IPS-18a (cell line): ENCODE results near the gene RADIL.

Experiments used
- H3K27ac ChIP-seq: one replicate; pipeline ENCODE4 v1.5.1; 2013; ENCODE audit warnings: low read length
- H3K27me3 ChIP-seq: one replicate; pipeline ENCODE4 v1.6.1; 2013; ENCODE audit warnings: mild to moderate bottlenecking, low read length; ENCODE audit not compliant: control insufficient read depth, insufficient read depth
- H3K36me3 ChIP-seq: one replicate; pipeline ENCODE4 v1.6.1; 2013; ENCODE audit warnings: low read depth, low read length; ENCODE audit not compliant: control insufficient read depth
- H3K4me1 ChIP-seq: one replicate; pipeline ENCODE4 v1.6.1; 2013; ENCODE audit warnings: low read depth, low read length; ENCODE audit not compliant: control insufficient read depth
- H3K4me3 ChIP-seq: one replicate; pipeline ENCODE4 v1.5.1; 2013; ENCODE audit warnings: low read length
- H3K9ac ChIP-seq: one replicate; pipeline ENCODE4 v1.6.1; 2013; ENCODE audit warnings: mild to moderate bottlenecking, low read length, moderate library complexity
- H3K9me3 ChIP-seq: one replicate; pipeline ENCODE4 v1.6.1; 2013; ENCODE audit warnings: low read depth, low read length; ENCODE audit not compliant: control insufficient read depth

RADIL gene

GRCh38 chr7:4833176-4833575 is 50.3 kb downstream of the RADIL start:
- no peak overlapping the region for H3K4me3 ChIP-seq
- no peak overlapping the region for H3K9ac ChIP-seq
- no peak overlapping the region for H3K27ac ChIP-seq
- H3K36me3 ChIP-seq: no peaks in the 10 kb centered on the region
- H3K9me3 ChIP-seq: no peaks in the 10 kb centered on the region
- H3K4me1 ChIP-seq: no peaks in the 10 kb centered on the region
- no peaks in the 10 kb centered on the region for H3K27me3 ChIP-seq

DNA sequence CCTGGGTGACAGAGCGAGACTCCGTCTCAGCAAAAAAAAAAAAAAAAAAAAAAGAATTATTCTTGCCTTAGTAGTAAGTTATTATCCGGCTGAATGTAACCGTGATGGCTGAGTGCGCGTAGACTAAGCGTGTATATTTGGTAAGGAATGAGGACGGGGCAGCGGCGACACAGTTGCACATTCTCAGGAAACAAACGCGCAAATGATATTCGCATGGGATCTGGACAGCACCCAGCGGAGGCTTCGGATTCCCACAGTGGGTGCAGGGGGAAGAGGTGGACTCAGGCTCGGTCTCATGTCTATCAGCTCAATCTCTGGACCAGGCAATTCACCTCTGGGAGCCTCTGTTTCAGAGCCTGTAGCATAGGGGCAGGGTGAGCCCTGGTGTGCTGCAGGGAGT is 50.8 kb downstream of the RADIL start:
- H3K9ac ChIP-seq: no peak overlapping the region
- H3K27ac ChIP-seq: no peak overlapping the region
- no peaks in the 10 kb centered on the region for H3K9me3 ChIP-seq
- H3K27me3 ChIP-seq: no peaks in the 10 kb centered on the region
- H3K4me1 ChIP-seq: no peaks in the 10 kb centered on the region
- H3K4me3 ChIP-seq: no peak overlapping the region
- no peaks in the 10 kb centered on the region for H3K36me3 ChIP-seq

DNA sequence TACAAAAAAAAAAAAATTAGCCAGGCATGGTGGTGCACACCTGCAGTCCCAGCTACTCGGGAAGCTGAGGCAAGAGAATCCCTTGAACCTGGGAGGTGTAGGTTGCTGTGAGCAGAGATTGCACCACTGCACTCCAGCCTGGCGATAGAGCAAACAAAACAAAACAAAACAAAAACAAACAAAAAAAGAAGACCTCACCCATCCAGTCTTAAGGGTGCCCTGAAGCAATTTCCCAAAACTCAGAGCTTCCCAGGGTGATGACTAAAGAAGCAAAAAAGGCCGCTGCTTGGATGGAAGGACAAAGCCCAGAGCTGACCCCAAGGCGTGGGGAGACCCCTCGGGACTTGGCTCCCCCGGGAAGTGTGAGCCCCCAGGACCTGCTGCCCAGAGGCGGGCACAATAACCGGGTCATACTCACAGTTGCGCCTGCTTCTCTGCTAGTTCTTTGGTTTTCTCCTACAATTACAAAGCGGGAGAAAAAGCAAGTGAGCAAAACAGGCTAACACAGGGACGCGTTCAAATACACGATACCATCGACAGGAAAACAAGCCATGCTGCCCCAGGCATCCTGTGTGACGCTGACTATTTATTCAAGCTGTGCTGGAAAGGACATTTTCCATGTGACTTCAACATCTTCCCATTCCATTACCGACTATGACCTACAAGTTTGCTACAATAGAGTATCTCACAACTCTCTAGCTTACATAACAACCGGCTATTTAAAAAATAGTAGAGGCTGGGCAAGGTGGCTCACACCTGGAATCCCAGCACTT is 51.6 kb downstream of the RADIL start:
- Histone ChIP-seq H3K36me3 (no peaks in the 10 kb centered on the region), H3K27me3 (no peaks in the 10 kb centered on the region), H3K4me3 (no peak overlapping the region), H3K27ac (no peak overlapping the region), H3K4me1 (no peaks in the 10 kb centered on the region), H3K9me3 (no peaks in the 10 kb centered on the region), H3K9ac (no peak overlapping the region)

GRCh38 chr7:4830176-4830575 is 53.3 kb downstream of the RADIL start:
- H3K27me3 ChIP-seq: no peaks in the 10 kb centered on the region
- H3K9ac ChIP-seq: no peak overlapping the region
- H3K27ac ChIP-seq: no peak overlapping the region
- no peaks in the 10 kb centered on the region for H3K36me3 ChIP-seq
- no peaks in the 10 kb centered on the region for H3K4me1 ChIP-seq
- no peaks in the 10 kb centered on the region for H3K9me3 ChIP-seq
- H3K4me3 ChIP-seq: no peak overlapping the region

GRCh38 chr7:4828720-4829383 is 54.7 kb downstream of the RADIL start:
- H3K36me3 ChIP-seq: no peaks in the 10 kb centered on the region
- H3K27me3 ChIP-seq: no peaks in the 10 kb centered on the region
- no peak overlapping the region for H3K4me3 ChIP-seq
- no peaks in the 10 kb centered on the region for H3K9me3 ChIP-seq
- H3K4me1 ChIP-seq: no peaks in the 10 kb centered on the region
- no peak overlapping the region for H3K27ac ChIP-seq
- no peak overlapping the region for H3K9ac ChIP-seq

DNA sequence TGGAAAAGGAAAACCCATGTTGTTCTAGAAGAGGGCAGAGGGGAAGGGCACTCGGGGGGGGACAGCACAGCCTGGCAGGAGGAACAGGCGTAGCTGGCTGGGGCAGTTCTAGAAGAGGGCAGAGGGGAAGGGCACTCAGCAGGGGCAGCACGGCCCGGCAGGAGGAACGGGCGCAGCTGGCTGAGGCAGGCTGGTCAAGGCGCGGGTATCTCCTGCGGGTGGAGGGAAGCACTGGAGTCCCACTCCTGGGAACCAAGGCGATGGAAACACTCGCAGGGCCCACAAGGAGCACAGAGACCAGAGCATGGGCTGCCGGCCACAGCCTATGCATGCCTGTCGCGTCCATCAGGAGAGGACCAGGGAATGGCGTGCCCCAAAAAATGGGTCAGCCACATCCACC is 58.4 kb downstream of the RADIL start:
- Histone ChIP-seq H3K27me3 (no peaks in the 10 kb centered on the region), H3K4me3 (no peak overlapping the region), H3K27ac (no peak overlapping the region), H3K36me3 (no peaks in the 10 kb centered on the region), H3K9me3 (no peaks in the 10 kb centered on the region), H3K9ac (no peak overlapping the region), H3K4me1 (no peaks in the 10 kb centered on the region)

DNA sequence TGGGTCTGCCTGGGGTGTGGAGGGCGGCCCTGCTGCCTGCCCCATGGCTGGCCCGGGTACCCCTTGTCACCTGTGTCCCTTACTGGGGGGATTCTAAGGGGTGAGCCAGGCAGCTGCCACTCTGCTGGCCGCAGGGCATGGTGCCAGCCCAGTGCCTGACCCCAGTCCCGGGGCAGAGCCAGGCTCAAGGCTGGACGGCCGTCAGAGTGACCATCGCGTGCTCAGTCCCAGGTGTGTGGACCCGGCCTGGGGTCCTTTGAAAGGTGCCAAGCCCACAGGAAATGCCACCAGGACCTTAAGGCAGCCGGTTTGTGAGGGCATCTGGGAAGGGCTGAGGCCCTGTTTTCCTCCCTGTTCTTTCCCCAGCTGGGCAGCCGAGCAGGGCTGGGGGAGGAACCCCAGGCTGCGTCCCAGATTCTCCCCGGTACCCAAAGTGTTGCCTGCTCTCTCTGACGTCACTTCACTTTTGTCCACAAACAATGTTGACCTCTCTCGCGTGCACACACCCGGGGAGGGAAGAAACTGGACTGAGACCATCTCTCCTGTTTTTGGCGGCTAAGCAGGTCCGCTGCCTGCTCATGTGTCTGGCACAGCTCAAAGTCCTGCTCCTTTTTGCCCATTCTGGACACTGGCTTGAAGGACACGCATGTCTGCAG is 59.3 kb downstream of the RADIL start:
- no peaks in the 10 kb centered on the region for H3K9me3 ChIP-seq
- no peak overlapping the region for H3K9ac ChIP-seq
- no peaks in the 10 kb centered on the region for H3K27me3 ChIP-seq
- no peaks in the 10 kb centered on the region for H3K4me1 ChIP-seq
- no peak overlapping the region for H3K27ac ChIP-seq
- no peak overlapping the region for H3K4me3 ChIP-seq
- H3K36me3 ChIP-seq: no peaks in the 10 kb centered on the region

DNA sequence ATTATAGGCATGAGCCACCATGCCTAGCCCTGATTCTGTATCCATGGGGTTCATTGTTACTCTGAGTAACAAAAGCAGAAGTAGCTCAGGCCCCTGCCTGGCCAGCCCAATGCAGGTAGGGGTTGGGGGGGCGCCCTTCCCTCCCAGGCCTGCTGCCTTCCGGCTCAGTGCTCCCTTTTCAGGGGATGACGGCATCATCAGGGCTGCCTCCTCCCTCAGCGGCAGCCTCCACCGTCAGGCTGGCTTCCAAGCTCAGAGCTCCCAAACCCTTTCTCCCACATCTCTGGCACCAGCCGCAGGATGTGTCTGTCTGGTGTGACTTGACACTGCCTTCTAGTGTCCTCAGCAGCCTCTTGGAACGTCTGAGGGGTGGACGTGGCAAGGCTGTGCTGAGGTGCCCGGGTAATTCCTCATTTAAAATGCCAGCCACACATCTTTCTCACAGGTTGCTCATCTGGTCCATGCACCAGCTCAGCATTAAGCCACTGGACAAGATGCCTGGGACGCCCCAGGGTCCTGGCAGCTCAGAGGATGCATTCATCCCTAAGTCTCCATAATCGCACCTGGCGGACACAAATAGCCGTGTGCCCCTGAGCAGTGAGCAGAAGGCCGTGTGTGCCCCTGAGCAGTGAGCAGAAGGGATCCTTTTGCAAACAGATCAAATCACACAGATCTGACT is 59.9 kb downstream of the RADIL start:
- no peak overlapping the region for H3K27ac ChIP-seq
- H3K4me1 ChIP-seq: no peaks in the 10 kb centered on the region
- H3K9me3 ChIP-seq: no peaks in the 10 kb centered on the region
- H3K27me3 ChIP-seq: no peaks in the 10 kb centered on the region
- no peak overlapping the region for H3K9ac ChIP-seq
- H3K36me3 ChIP-seq: no peaks in the 10 kb centered on the region
- no peak overlapping the region for H3K4me3 ChIP-seq

GRCh38 chr7:4822677-4823076 is 60.8 kb downstream of the RADIL start:
- Histone ChIP-seq H3K27ac (no peak overlapping the region), H3K4me3 (no peak overlapping the region), H3K9ac (no peak overlapping the region), H3K9me3 (no peaks in the 10 kb centered on the region), H3K4me1 (no peaks in the 10 kb centered on the region), H3K36me3 (no peaks in the 10 kb centered on the region), H3K27me3 (no peaks in the 10 kb centered on the region)

DNA sequence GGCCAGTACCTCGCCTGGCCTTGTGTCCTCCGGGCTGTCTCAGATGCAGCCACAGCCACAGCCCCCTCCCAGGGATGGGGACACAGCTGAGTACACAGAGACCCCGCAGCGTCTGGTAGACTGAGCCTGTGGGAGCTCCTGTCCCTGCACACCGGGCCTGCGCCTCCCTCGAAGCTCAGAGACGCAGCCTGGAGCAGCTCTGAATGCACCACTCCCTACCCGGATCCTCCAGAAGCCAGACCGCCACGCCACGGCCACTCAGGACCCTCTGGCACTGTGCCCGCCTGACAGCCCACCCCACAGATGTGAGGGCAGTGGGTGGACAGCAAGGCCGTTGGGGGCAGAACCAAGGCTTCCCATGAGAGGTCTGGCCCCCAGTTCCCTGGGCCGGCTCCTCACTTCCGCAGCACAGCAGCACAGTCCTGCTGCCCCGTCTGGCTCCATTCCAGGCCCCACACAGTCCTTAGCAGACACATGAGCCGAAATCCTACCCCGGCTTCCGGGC is 62.5 kb downstream of the RADIL start:
- H3K27ac ChIP-seq: no peak overlapping the region
- H3K4me1 ChIP-seq: no peaks in the 10 kb centered on the region
- H3K36me3 ChIP-seq: no peaks in the 10 kb centered on the region
- no peaks in the 10 kb centered on the region for H3K27me3 ChIP-seq
- no peaks in the 10 kb centered on the region for H3K9me3 ChIP-seq
- no peak overlapping the region for H3K9ac ChIP-seq
- H3K4me3 ChIP-seq: no peak overlapping the region

DNA sequence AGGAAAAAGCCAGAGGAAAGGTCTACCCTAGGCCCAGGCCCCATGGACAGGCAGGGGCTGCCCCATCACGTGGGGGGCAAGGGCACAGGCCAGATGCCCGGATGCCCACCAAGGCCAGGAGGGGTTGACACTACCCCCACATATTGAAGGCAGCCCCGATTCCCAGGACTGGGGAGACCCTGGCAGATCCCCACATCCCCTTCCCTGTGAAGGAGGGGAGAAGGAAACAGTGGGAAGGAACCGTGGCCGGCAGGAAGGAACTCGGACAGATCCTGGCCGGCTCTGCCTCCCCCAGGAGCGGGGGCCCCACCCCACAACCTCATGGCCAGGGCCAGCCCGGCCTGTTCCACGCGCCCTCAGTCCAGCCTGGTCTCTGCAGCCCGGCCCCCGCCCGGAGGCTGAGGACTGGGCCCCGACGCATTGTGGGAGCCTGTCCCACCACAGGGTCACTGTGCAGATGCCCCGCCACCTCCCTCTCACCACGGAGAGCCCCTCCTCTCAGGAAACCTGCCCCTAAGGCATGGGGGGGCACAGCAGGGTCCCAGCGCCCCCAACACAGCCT is 63.0 kb downstream of the RADIL start:
- Histone ChIP-seq H3K4me1 (no peaks in the 10 kb centered on the region), H3K27ac (no peak overlapping the region), H3K9me3 (no peaks in the 10 kb centered on the region), H3K9ac (no peak overlapping the region), H3K27me3 (no peaks in the 10 kb centered on the region), H3K36me3 (no peaks in the 10 kb centered on the region), H3K4me3 (no peak overlapping the region)
